SKM-1 (cell line): ENCODE measurements around the gene PIM1.

Experiments used
- DNase-seq: peaks from one replicate; lab custom pipeline; 2025; ENCODE audit not compliant: unreplicated experiment; lab: John Stamatoyannopoulos, UW

Gene PIM1

DNA sequence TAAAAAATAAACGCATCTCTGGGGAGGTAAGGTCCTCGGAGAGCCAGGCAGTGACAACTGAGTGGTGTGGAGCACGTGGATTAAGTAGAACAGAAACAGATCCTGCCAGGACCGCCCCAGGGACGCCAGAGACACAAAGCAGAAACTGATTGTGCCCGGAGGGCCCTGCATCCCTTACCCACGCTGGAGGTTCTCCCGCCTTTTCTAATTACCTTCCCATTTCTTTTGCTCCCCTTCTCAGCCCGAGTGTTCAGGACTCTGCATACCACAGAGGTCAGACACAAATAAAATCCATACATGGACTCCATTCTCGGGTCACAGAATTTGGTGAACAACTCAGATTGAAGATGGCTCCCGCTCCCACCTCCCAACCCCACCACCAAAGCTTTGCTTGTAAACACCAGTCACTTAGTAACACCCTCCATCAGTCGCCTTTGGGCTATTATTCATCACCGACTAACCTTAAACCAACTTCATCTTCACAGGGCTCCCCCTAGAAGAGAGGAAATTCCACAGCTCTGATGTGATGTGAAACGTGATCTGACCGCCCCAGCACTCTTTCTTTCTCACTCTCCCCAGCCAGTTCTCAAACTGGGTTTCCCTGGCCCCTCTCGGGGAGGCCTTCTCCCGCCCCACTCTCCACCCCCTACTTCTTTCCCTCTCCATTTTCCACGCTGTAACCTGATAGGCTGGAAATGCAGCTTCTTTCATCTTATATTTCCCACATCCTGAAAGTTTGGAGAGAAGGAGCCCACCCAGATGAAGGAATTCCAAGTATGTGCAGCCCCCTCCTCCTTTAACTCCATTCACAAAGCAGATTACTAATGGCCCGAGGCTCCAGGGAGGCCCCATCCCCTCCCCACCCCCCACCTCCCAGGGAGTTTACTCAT lies 32.5 kb upstream of the PIM1 start:
- no peak for DNase-seq

DNA sequence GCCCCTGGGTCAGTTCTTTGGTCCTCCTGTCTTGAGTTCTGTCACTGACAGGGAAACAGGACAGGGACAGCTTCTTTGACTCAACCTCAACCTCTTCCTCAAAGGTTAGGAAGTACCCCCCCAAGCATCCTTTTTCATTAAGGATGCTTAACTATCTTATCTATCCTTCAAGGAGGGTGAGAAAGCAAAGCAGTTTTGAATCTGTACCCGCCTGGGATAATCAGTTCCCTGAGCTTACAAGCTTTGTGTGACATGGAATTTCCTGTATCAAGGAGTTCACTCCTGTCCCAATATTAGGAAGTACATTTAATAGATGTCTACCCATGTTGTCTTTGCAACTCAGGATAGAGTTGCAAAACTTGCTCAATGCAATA lies 31.1 kb upstream of the PIM1 start:
- DNase-seq: no peak

DNA sequence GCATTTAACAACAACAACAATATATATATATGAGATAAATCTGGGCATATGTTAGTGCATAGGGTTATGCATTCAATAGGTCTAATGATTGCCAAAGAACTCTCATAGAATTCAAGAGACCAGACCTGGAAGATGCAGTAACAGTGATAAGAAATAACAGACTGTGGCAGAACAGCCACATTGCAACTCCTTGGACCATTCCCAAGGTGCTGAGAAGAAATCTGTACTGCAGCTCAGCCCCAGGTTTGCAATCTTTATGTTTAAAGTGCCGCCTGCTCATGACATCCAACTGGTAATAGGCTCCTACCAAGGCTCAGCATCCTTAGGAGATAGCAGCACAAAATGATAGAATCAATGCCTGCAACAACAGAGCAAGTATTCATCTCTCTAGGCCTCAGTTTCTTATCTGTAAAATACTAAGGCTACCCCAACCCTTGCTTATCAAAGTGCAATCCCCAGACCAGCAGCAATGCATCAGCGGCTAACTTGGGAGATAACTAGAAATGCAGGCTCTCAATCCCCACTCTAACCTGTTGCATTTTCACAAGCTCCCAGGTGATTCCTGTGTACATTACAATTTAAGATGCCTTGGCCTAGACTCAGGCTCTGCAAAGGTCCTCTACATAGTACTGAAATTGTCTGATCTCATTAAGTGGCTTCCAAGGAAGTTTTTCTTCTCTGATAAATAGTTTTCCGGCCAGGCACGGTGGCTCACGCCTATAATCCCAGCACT lies 30.6 kb upstream of the PIM1 start:
- DNase-seq: no peak

DNA sequence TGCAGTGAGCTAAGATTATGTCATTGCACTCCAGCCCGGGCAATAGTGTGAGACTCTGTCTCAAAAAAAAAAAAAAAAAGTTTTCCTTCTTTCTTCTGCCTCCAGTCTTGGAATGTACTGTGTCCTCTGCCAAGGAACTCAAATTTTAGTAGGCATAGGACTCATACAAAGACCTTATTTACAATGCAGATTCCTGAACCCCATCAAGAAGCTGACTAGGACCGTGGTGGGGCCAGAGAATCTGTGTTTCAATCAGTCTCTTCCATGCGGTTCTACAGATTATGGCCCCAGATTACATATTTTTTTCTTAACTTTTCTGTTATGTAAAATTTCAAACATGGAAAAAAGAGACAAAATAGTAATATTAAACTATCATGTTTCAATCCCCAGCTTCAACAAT lies 29.8 kb upstream of the PIM1 start:
- DNase-seq: no peak

DNA sequence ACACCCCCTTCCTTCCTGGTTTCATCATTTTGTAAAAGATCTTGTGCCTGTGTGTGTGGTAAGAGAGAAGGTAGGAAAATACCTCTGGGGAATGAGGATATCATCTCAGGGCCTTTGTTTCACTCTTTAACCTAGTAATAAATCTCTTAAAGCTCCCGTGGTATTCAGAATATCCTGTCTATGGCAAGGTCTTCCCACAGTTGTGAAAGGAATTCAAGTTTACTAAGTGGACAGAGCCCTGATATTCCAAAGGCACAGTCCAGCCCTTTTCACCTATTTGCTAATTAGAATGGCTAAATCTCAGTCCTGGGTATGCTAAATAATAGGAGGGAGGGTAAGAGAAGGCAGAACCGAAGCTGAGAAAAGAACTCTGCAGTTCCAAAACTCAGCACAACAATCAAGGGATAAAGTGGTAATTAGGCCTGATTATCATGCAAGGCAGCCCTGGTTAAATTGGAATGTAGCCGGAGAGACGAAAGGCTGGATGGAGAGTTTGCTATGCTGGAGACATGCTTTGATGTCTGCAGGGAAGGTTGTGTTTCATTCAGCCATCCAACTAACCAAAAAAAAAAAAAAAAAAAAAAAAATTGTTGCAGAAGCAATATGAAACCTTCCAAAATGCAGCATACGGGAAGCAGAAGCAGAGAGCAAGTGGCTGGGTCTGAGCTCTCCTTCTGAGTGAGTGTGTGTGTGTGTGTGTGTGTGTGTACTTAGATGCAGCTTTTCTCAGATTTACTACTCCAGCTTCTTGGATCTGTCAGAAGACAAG lies 28.5 kb upstream of the PIM1 start:
- no peak for DNase-seq

DNA sequence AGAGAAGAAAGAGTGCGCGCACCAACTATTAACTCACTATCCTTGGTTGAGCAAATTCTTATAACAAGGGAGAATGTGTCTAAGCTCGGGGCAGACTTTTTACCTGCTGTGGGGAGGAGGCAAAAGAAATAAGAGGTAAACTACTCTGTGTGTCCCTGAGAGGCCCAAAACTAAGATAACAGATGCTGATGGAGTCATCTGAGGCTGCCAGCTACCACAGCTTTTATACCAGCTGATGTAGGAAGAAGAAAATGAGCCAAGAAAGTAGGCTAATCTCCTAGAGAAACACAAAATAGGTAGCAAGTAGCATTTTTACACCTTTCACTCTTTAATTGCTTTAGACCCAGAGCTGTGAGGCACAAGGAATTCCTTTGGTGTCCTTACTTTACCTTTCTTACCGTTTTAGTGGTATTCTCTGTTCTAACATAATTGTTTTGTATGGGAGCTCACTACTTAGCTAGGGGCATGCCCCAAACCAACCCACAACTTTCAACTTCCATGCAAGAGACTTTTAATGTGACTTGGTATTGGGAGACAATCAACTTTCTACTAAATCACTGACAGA lies 27.8 kb upstream of the PIM1 start:
- no peak for DNase-seq

DNA sequence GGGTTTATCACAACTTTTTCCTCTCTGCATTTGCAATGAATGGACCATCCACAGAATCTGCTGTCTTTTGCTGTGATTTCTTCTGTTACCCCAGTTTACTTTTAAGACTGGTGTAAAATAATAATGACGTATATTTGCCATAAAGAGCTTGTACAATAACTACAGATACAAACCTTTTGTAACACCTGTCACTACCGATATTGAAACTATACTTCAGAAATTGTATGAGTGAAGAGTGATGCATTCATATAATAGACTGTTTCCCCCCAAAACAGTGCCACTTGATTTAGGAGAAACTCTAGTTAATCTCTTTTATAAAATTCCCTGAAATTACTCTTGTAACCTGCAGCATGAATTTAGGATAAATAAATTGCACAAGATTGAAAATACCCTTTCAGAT lies 26.4 kb upstream of the PIM1 start:
- no peak for DNase-seq

DNA sequence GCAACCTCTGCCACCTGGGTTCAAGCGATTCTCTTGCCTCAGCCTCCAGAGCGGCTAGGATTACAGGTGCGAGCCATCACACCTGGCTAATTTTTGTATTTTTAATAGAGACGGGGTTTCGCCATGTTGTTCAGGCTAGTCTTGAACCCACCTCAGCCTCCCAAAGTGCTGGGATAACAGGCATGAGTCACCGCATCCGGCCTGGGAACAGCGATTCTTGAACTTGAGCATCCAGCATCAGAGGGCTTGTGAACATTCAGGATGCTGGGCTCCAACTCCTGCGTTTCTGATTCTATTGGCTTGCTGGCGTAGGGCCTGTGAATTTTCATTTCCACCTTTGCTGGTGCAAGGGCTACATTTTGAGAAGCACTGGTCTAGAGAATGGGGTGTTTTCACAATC lies 24.5 kb upstream of the PIM1 start:
- no peak for DNase-seq

DNA sequence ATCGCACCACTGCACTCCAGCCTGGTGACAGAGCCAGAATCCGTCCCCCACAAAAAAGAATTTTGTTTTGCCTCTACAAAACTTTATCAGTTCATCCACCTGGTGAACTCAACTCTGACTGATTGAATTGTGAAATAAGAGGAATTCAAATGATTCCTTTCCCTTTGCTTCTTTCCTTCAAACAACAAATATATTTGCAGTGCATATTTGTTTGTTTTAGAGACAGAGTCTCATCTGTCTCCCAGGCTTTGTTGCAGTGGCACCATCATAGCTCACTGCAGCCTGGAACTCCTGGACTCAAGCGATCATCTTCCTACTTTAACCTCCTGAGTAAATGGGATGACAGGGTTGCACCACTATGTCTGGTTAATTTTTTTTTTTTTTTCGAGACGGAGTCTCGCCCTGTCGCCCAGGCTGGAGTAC lies 23.2 kb upstream of the PIM1 start:
- DNase-seq: no peak

DNA sequence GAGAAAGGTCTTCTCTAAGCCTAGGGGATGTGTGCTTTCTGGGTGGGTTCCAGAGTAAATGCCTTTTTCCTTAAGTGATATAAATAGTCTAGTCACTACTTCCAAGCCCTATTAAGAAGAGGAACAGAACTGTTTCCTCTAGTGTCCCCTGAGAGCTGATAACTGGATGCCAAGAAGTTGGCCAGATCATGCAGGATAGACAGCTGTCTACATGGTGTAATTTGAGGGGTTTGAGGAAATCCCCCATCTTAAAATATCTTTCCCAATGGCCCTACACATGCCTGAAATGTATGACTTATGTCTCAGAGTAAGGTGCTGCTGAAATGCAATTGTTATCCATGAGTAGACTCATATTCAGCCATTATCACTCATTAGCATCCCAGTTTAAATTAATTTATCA lies 20.2 kb upstream of the PIM1 start:
- no peak for DNase-seq

DNA sequence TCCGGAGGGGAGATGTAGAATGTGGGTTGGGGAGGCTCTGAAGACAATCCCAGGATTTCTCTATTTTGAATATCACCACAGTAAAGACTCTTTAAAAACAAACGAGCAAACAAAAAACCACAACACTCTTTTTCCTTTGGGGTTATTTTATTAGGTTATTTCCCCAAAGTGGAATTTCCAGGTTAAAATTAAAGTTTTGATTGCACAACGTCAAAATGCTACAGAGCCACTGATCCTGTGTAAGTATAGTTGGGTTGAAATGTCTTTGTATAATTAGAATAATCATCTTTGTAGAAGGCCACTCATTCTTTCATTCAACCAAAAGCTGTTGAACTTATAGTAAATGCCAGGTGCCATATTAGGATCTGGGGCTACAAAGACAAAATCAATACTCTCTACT lies 19.6 kb upstream of the PIM1 start:
- no peak for DNase-seq

DNA sequence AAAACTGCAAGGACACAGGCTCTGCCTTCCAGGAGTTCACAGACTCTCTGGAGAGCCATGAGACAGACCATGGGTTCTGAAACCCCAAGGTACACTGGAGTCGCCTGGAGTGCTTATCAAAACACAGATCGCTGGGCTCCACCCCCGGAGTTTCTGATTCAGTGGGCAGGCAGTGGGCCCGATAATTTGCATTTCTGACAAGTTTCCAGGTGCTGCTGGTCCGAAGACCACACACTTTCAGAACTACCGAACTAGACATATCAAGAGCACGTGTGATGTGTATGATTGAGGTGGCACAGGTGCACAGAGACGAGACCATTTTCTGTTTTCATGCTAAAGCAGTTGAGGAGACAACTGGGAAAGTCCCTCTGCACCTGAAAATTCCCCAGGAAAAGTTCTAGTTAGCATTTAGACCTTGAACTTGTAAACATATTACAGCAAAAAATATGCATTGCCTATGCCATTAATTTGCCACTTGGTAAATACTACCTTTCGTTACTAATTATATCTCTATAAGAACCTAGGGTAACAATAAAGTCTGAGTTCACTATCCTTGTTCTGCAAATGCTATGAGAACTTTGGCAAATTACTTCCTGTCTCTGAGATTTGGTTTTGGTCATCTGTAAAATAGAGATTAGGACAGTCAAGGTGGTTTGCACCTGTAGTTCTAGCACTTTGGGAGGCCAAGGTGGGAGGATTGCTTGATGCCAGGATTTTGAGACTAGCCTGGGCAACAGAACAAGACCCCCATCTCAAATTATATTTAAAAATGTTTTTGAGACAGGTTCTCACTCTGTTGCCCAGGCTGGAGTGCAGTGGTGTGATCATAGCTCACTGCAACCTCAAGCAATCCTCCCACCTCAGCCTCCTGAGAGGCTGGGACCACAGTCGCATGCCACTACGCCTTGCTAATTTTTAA lies 14.3 kb upstream of the PIM1 start:
- no peak for DNase-seq

DNA sequence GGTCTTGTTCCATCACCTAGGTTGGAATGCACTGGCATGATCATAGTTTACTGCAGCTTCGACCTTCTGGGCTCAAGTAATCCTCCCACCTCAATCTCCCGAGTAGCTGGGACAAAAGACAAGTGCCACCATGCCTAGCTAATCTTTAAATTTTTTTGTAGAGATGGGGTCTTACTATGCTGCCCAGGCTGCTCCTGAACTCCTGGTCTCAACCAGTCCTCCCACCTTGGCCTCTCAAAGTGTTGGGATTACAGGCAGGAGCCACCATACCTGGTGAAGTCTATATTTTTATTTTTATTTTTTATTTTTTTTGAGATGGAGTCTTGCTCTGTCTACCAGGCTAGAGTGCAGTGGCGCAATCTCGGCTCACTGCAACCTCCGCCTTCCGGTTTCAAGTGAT lies 11.4 kb upstream of the PIM1 start:
- DNase-seq: no peak

DNA sequence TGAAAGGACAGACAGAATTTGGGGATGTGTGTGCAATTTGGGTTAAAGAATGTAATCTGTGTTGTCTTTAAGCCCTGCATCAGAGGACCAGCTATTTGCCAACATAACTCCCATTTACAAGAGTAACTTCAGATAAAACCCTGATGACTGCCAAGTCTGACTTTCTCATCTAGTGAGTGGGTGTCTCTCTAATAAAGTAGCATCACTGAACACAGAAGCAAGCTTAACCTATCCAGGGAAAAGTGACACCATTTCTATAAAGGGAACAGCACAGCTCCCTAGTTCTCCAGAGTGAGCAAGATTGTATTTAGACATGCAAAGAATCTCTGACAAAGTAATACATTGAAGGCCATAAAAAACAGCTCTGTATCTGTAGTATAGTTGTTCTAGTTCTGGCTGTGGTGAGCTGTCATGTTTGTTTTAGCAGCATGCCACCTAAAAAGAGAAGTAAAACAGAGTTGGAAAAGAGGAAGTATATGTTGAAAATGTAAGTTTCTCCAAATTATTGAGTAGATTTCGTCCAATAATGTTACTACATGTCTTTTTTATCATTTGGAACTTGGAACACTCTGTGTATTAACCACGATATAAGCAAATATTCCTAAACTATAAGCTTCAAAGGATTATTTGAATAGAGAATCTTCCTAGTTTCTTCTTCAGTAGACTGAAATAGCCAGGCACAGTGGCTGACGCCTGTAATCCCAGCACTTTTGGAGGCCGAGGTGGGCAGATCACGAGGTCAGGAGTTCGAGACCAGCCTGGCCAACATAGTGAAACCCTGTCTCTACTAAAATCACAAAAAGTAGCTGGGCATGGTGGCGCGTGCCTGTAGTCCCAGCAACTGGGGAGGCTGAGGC lies 8.8 kb upstream of the PIM1 start:
- DNase-seq: peak; percentile 90

DNA sequence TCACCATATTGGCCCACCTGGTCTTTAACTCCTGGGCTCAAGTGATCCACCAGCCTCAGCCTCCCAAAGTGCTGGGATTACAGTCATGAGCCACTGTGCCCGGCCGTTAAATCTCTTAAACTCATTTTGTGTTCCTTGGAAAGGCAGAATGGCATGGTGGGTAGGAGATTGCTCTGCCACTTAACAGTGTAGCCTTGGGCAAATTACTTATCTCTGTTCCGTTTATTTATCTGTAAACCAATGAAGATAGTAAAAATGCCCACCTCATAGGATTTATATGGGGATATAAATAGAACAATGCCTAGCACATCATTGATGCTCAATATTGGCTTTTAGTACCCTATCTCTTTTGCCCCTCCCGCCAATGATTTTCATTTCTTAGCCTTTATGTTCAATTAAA lies 7.2 kb upstream of the PIM1 start:
- no peak for DNase-seq

DNA sequence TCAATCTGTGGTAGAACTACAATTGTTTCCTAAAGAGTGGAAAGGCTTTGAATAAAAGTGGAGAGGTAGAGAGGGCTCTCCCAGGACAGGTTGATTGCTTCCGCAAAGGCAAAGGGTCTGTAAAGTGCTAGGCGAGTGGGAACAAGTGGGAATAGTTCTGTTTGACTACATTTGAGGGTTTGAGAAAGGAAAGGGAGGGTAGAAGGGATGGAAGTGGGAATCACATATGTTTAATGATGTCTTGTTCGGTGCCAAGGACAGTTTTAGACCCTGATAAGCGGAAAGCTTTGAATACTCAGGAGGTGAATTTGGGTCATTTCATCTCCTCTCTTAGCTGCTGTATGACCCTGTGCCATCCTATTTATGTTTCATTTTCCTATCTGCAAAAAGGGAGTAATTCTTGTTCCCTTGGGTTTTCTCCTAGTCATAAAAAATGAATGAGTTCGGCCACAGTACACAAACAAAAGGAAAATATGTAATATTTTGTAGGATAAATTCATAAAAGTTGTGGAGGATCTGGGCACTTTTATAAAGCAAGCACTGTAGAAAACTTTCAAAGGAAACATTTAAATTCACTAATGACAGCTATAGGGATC lies 1.7 kb upstream of the PIM1 start:
- no peak for DNase-seq

DNA sequence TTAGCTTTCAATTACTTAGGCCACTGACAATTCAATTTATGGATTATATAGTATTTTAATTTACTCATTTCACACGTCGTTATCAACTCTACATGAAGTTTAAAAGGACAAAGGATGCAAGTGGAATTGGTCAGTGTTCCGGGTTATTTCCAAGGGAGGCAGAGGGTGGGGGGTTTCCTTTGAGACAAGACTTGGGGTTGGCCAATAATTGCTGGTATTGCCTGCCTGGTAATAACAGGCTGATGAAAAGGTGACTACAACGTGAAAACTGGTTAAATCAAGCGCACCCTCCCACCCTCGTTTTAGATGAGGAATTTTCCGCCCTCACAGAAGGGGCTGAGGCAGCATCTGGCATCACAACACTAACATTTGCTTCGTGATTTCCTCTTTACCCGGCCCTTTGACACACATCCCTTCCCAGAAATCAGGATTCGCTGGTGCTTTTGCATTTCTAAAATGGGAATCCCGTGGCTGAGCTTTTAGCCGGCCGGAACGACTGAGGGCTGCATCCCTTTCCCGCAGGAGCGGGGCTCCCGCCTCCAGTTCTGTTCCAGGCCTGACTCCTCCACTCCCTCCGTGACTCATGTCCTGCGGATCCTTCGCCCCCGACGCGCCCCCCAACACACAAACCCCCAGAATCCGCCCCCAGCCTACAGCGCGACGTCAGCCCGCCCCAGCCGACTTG lies 999 bp upstream of the PIM1 start:
- DNase-seq: no peak
